Measurements from ENCODE around the gene CCL4L2.
"Not testable (repeated sequence)": the region's sequence is repeated elsewhere in the genome, so short reads cannot be mapped to it uniquely, and the experiment has no call there.

The CCL4L2 gene

GRCh38 chr17:36195434-36196130, 15.3 kb upstream of the CCL4L2 start:
- DNase-seq: no peak

- DNase-seq: no peak
These were observed 14.8 kb upstream of the CCL4L2 start for GRCh38 chr17:36196131-36196486.

- DNase-seq: no peak
These were observed 13.5 kb upstream of the CCL4L2 start for GRCh38 chr17:36197387-36197703.

GRCh38 chr17:36198831-36199465, 11.9 kb upstream of the CCL4L2 start:
- DNase-seq: no peak

- not testable (repeated sequence) for DNase-seq
These were observed 9.8 kb upstream of the CCL4L2 start for GRCh38 chr17:36201102-36201501.

- DNase-seq: not testable (repeated sequence)
These were observed 9.4 kb upstream of the CCL4L2 start for GRCh38 chr17:36201506-36201905.

- no peak for DNase-seq
These were observed 7.5 kb upstream of the CCL4L2 start for GRCh38 chr17:36203335-36203734.

- DNase-seq: no peak
These were observed 6.0 kb upstream of the CCL4L2 start for GRCh38 chr17:36204724-36205500.

- no peak for DNase-seq
These were observed 5.0 kb upstream of the CCL4L2 start for GRCh38 chr17:36205637-36206485.

- not testable (repeated sequence) for DNase-seq
These were observed 4.4 kb upstream of the CCL4L2 start for GRCh38 chr17:36206486-36206821.

GRCh38 chr17:36207383-36207782, 3.5 kb upstream of the CCL4L2 start:
- DNase-seq: not testable (repeated sequence)

GRCh38 chr17:36209575-36209974, 1.3 kb upstream of the CCL4L2 start:
- DNase-seq: no peak

GRCh38 chr17:36211484-36212271, 815 bp downstream of the CCL4L2 start:
- not testable (repeated sequence) for DNase-seq

GRCh38 chr17:36212272-36212605, 1.4 kb downstream of the CCL4L2 start:
- DNase-seq: no peak

- no peak for DNase-seq
These were observed 2.1 kb downstream of the CCL4L2 start for GRCh38 chr17:36212966-36213365.

- no peak for DNase-seq
These were observed 2.8 kb downstream of the CCL4L2 start for GRCh38 chr17:36213695-36214094.

GRCh38 chr17:36214918-36215317, 4.1 kb downstream of the CCL4L2 start:
- DNase-seq: no peak

- not testable (repeated sequence) for DNase-seq
These were observed 4.8 kb downstream of the CCL4L2 start for GRCh38 chr17:36215406-36216308.

- not testable (repeated sequence) for DNase-seq
These were observed 8.7 kb downstream of the CCL4L2 start for GRCh38 chr17:36219556-36219955.

- DNase-seq: not testable (repeated sequence)
These were observed 10.1 kb downstream of the CCL4L2 start for GRCh38 chr17:36220737-36221580.
